H1 (cell line): ENCODE results near the gene AHSP. TPM values are rescaled to one million over a fixed set of nuclear protein-coding genes. Genes with fewer than 3 reads are reported as not detected.

ENCODE experiments used
- CTCF ChIA-PET: fragments of 300-600 bp; sonication (Branson Sonifier 250); formaldehyde crosslinking; loops from one replicate; lab custom pipeline; 2021; ENCODE audit not compliant: partially characterized antibody; lab: Charles Lee
- POLR2A ChIA-PET: fragments of 300-600 bp; sonication (Branson Sonifier 250); formaldehyde crosslinking; loops from one replicate; lab custom pipeline; 2021; ENCODE audit warnings: inconsistent platforms; ENCODE audit not compliant: partially characterized antibody; lab: Charles Lee
- DNase-seq, 2 experiments: peaks; one replicate each; pipeline versions ENCODE4 v3.0.0 to v3.0.0-alpha.2; 2010 to 2022; ENCODE audit warnings: low spot score in 2 of 2, low read depth in 1 of 2, mixed read lengths in 1 of 2
- FAIRE-seq: peaks from 2 replicates; lab custom pipeline; 2011; peaks lifted over from hg19 to GRCh38; lab: Jason Lieb, UNC
- H2AFZ ChIP-seq: 2 replicates; pipeline ENCODE4 v1.8.1; 2012; ENCODE audit warnings: low read length, inconsistent platforms
- H2AK5ac ChIP-seq: 2 replicates; pipeline ENCODE4 v1.6.1; 2013; ENCODE audit warnings: low read depth, low read length
- H2BK120ac ChIP-seq: replicated peaks from 2 replicates; pipeline ENCODE3; 2013; ENCODE audit warnings: low read depth, low read length, inconsistent platforms
- H2BK12ac ChIP-seq: 2 replicates; pipeline ENCODE4 v1.6.1; 2013; ENCODE audit warnings: low read depth, low read length
- H2BK15ac ChIP-seq: 2 replicates; pipeline ENCODE4 v1.6.1; 2013; ENCODE audit warnings: low read length
- H2BK20ac ChIP-seq: 2 replicates; pipeline ENCODE4 v1.6.1; 2013; ENCODE audit warnings: low read length
- H2BK5ac ChIP-seq: 2 replicates; pipeline ENCODE4 v1.6.1; 2013; ENCODE audit warnings: low read depth, low read length
- H3K14ac ChIP-seq: 2 replicates; pipeline ENCODE4 v1.6.1; 2013; ENCODE audit warnings: inconsistent platforms; ENCODE audit not compliant: insufficient read length
- H3K18ac ChIP-seq: 2 replicates; pipeline ENCODE4 v1.6.1; 2013; ENCODE audit warnings: low read length; ENCODE audit errors: extremely low read depth
- H3K23ac ChIP-seq: 2 replicates; pipeline ENCODE4 v1.6.1; 2013; ENCODE audit warnings: inconsistent platforms; ENCODE audit not compliant: insufficient read length
- H3K23me2 ChIP-seq: 2 replicates; pipeline ENCODE4 v1.6.1; 2013; ENCODE audit warnings: low read depth, low read length
- H3K27ac ChIP-seq: 2 replicates; pipeline ENCODE4 v1.6.1; 2011; ENCODE audit warnings: low read depth, low read length, inconsistent platforms
- H3K27me3 ChIP-seq, 4 experiments: replicated peaks in 1 of 4; 1 replicate in 1 of 4; 2 replicates in 3 of 4; pipeline versions ENCODE4 v1.6.1 to v1.8.1; 2011 to 2013; ENCODE audit warnings: low read length in 3 of 4, mild to moderate bottlenecking in 3 of 4, inconsistent platforms in 2 of 4, mixed read lengths in 2 of 4, moderate library complexity in 1 of 4; ENCODE audit not compliant: control insufficient read depth in 3 of 4, insufficient read depth in 3 of 4; ENCODE audit errors: extremely low read depth in 1 of 4
- H3K36me3 ChIP-seq, 4 experiments: 2 replicates each; pipeline versions ENCODE4 v1.6.1 to v1.8.1; 2011 to 2013; ENCODE audit warnings: mild to moderate bottlenecking in 4 of 4, low read length in 3 of 4, moderate library complexity in 2 of 4, control low read depth in 1 of 4, inconsistent platforms in 1 of 4; ENCODE audit not compliant: insufficient read depth in 4 of 4, control insufficient read depth in 2 of 4
- H3K4ac ChIP-seq: replicated peaks from 2 replicates; pipeline ENCODE3; 2013; ENCODE audit warnings: low read length, low read depth, mixed read lengths, inconsistent platforms; ENCODE audit not compliant: insufficient read length
- H3K4me1 ChIP-seq, 4 experiments: replicated peaks in 1 of 4; 1 replicate in 1 of 4; 2 replicates in 3 of 4; pipeline versions ENCODE4 v1.6.1 to v1.8.1; 2011 to 2013; ENCODE audit warnings: low read length in 3 of 4, inconsistent platforms in 2 of 4, mixed read lengths in 1 of 4; ENCODE audit not compliant: insufficient read depth in 4 of 4, control insufficient read depth in 3 of 4
- H3K4me2 ChIP-seq, 2 experiments: 2 replicates each; pipeline versions ENCODE4 v1.6.1 to v1.8.1; 2011 to 2013; ENCODE audit warnings: low read depth in 2 of 2, low read length in 2 of 2, control low read depth in 1 of 2, inconsistent platforms in 1 of 2, mild to moderate bottlenecking in 1 of 2; ENCODE audit not compliant: insufficient read depth in 1 of 2
- H3K4me3 ChIP-seq, 4 experiments: fragments of 200-600, 300-600 bp in 1 of 4; sonication (generic), shearing (Covaris generic), sonication (Bioruptor Twin) in 1 of 4; 2 replicates each; pipeline versions ENCODE4 v1.5.1 to v1.8.1; 2011 to 2016; ENCODE audit warnings: low read length in 4 of 4, low read depth in 3 of 4, control low read depth in 2 of 4, inconsistent platforms in 2 of 4, mild to moderate bottlenecking in 2 of 4, mixed read lengths in 1 of 4, moderate library complexity in 1 of 4; ENCODE audit not compliant: insufficient read depth in 2 of 4; ENCODE audit errors: extremely low read depth in 1 of 4
- H3K56ac ChIP-seq: replicated peaks from 2 replicates; pipeline ENCODE3; 2013; ENCODE audit warnings: low read depth, mild to moderate bottlenecking, mixed read lengths, low read length, inconsistent platforms; ENCODE audit not compliant: insufficient read length
- H3K79me1 ChIP-seq: 2 replicates; pipeline ENCODE4 v1.6.1; 2013; ENCODE audit warnings: low read depth, low read length, control low read depth
- H3K79me2 ChIP-seq, 2 experiments: 2 replicates each; pipeline versions ENCODE4 v1.6.1 to v1.8.1; 2012 to 2013; ENCODE audit warnings: low read length in 2 of 2, mild to moderate bottlenecking in 2 of 2, inconsistent platforms in 1 of 2; ENCODE audit not compliant: insufficient read depth in 2 of 2, control insufficient read depth in 1 of 2
- H3K9ac ChIP-seq, 4 experiments: replicated peaks in 1 of 4; 1 replicate in 1 of 4; 2 replicates in 3 of 4; pipeline versions ENCODE4 v1.6.1 to v1.8.1; 2011 to 2013; ENCODE audit warnings: low read depth in 3 of 4, low read length in 3 of 4, control low read depth in 2 of 4, mild to moderate bottlenecking in 2 of 4, moderate library complexity in 2 of 4, inconsistent platforms in 1 of 4; ENCODE audit errors: extremely low read depth in 1 of 4
- H3K9me3 ChIP-seq, 2 experiments: 2 replicates each; pipeline versions ENCODE4 v1.6.1 to v1.8.1; 2012 to 2013; ENCODE audit warnings: mild to moderate bottlenecking in 2 of 2, moderate library complexity in 2 of 2, control low read depth in 1 of 2, inconsistent platforms in 1 of 2, low read depth in 1 of 2, low read length in 1 of 2, mixed read lengths in 1 of 2; ENCODE audit not compliant: insufficient read depth in 2 of 2
- H4K20me1 ChIP-seq, 2 experiments: replicated peaks in 1 of 2; 2 replicates each; pipeline versions ENCODE3 to v1.8.1; 2011 to 2013; ENCODE audit warnings: inconsistent platforms in 2 of 2, low read length in 2 of 2, mild to moderate bottlenecking in 1 of 2; ENCODE audit not compliant: insufficient read depth in 2 of 2, control insufficient read depth in 1 of 2
- H4K5ac ChIP-seq: 2 replicates; pipeline ENCODE4 v1.6.1; 2013; ENCODE audit warnings: low read length, low read depth, mixed read lengths, inconsistent platforms; ENCODE audit not compliant: insufficient read length
- H4K8ac ChIP-seq: 2 replicates; pipeline ENCODE4 v1.8.0; 2013; ENCODE audit warnings: mild to moderate bottlenecking, moderate library complexity, low read length, inconsistent platforms; ENCODE audit not compliant: insufficient read depth; ENCODE audit errors: extremely low read depth
- H4K91ac ChIP-seq: replicated peaks from 2 replicates; pipeline ENCODE3; 2013; ENCODE audit warnings: low read length, mixed read lengths, inconsistent platforms; ENCODE audit not compliant: insufficient read length
- CTBP2 ChIP-seq: IDR thresholded peaks from 2 replicates; pipeline ENCODE4 v1.7.0; 2011; ENCODE audit warnings: borderline replicate concordance, mild to moderate bottlenecking, moderate library complexity, mixed read lengths, low read length; ENCODE audit not compliant: insufficient read depth, insufficient read length
- POLR2A ChIP-seq, 2 experiments: IDR thresholded peaks; 1 replicate in 1 of 2; 2 replicates in 1 of 2; pipeline ENCODE4 v1.6.1; 2011; ENCODE audit warnings: low read depth in 2 of 2, low read length in 2 of 2, mild to moderate bottlenecking in 2 of 2; ENCODE audit errors: control extremely low read depth in 1 of 2
- YY1 ChIP-seq: IDR thresholded peaks from 2 replicates; pipeline ENCODE4 v1.6.1; 2011; ENCODE audit warnings: low read depth, mild to moderate bottlenecking, low read length
- WGBS, 2 experiments: shearing (Covaris generic) in 1 of 2; methylation state at CpG; one replicate each; pipeline versions ENCODE4 v1.1.6 to v1.1.7; 2013 to 2015; ENCODE audit warnings: low lambda C conversion rate in 2 of 2, mixed read lengths in 2 of 2, inconsistent platforms in 1 of 2, low coverage in 1 of 2, missing lambda C conversion rate in 1 of 2; ENCODE audit not compliant: insufficient replicate concordance in 2 of 2, insufficient coverage in 1 of 2, insufficient read length in 1 of 2; ENCODE audit errors: extremely low coverage in 1 of 2, missing lambda C conversion rate in 1 of 2; 5-methylcytosine and 5-hydroxymethylcytosine counted together
- polyA plus RNA-seq, 7 experiments: library from polyadenylated mRNA; depleted of rRNA in 3 of 7; stranded (reverse) in 5 of 7; unstranded in 2 of 7; fragments of >200 nt in 5 of 7; fragments of 200-250 nt in 2 of 7; gene quantifications; 1 replicate in 5 of 7; 2 replicates in 1 of 7; 4 replicates in 1 of 7; pipeline versions ENCODE4 v1.2.1 to v1.2.3, GENCODE V29; 2011 to 2013; ENCODE audit warnings: missing spikeins in 2 of 7, mixed read lengths in 2 of 7
- total RNA-seq: library from RNA; stranded (reverse); fragmentation: NEBNext Ultra II Directional; extraction: Animal tissue kit (Norgen Biotek cat#: 25700); gene quantifications from 2 replicates; pipeline ENCODE4 v1.2.1, GENCODE V29; 2021
- TF ChIP-seq, protein P1 (sequence below): IDR thresholded peaks from 2 replicates; pipeline ENCODE4 v1.6.1; 2011; ENCODE audit warnings: low read length, improper control_type of control experiment
- TF ChIP-seq, protein P2 (sequence below): IDR thresholded peaks from 2 replicates; pipeline ENCODE4 v1.6.1; 2012; ENCODE audit warnings: low read length, inconsistent platforms
- TF ChIP-seq, protein P3 (sequence below): IDR thresholded peaks from 2 replicates; pipeline ENCODE4 v1.6.1; 2012; ENCODE audit warnings: inconsistent platforms

The AHSP gene
- total and polyA plus RNA-seq, 2 of the 8 experiments (the other 6 are each of a cell fraction or from before 2014, with no cell fraction given), result 0.91 to 15.3 TPM

DNA sequence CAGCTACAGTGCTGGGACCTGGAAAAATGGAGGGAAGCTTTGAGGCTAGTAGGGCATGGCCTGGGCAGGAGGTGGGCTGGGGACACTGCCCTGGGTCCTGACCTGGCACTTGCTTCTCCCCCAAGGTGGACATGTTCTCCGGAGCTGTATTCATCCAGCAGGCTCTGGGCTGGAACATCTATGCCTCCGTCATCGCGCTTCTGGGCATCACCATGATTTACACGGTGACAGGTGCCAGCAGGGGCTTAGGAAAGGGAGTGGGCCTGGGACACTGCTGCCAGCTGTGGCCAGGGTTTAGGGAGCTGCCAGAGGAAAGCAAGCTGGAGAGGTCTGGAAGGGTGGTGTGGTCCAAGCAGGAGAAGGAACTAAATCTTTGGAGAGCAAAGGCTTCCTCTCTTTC, 41.7 kb upstream of the AHSP start:
- Histone ChIP-seq H4K20me1 (peaks cover 0 to 20% of the 10 kb centered on the region in 2 experiments), H3K56ac (no peak overlapping the region), H2BK12ac (no peak overlapping the region), H3K79me2 (no peaks in the 10 kb centered on the region), H3K9ac (no peak overlapping the region), H2BK20ac (no peak overlapping the region), H2BK15ac (no peak overlapping the region), H3K27me3 (peaks cover 14 to 61% (median 44%) of the 10 kb centered on the region in 4 experiments), H2BK5ac (no peak overlapping the region), H3K18ac (no peak overlapping the region), H3K23me2 (peaks cover 15% of the 10 kb centered on the region), H3K9me3 (no peaks in the 10 kb centered on the region), H3K27ac (no peak overlapping the region), H3K4me3 (no peak overlapping the region), H4K5ac (no peak overlapping the region), H3K4me1 (peaks cover 0 to 8% (median 5%) of the 10 kb centered on the region in 4 experiments; a peak in 5 of 7 replicates), H3K14ac (no peak overlapping the region), H2AK5ac (no peak overlapping the region), H3K4me2 (no peak overlapping the region), H3K36me3 (no peaks in the 10 kb centered on the region), H4K8ac (no peak overlapping the region), H3K23ac (no peak overlapping the region), H4K91ac (no peak overlapping the region), H2AFZ (no peak overlapping the region), H3K4ac (no peak overlapping the region), H2BK120ac (no peak overlapping the region), H3K79me1 (no peaks in the 10 kb centered on the region)
- ChIA-PET CTCF (interaction anchor here (1.1 to 3.5 kb wide), 4 partner anchors 8 to 43 kb away, joined by 4 to 12 read pairs (median 8); no protein-coding TSS in a partner anchor), POLR2A (interaction anchor here (0.9 to 7.9 kb wide), 4 partner anchors 9 to 224 kb away, joined by 3 to 69 read pairs (median 18); no protein-coding TSS in a partner anchor)
- TF ChIP-seq YY1, result no peak
- TF ChIP-seq, protein P1, sequence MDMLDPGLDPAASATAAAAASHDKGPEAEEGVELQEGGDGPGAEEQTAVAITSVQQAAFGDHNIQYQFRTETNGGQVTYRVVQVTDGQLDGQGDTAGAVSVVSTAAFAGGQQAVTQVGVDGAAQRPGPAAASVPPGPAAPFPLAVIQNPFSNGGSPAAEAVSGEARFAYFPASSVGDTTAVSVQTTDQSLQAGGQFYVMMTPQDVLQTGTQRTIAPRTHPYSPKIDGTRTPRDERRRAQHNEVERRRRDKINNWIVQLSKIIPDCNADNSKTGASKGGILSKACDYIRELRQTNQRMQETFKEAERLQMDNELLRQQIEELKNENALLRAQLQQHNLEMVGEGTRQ, result no peak
- TF ChIP-seq POLR2A (IDR thresholded peaks at IDR 0.05; ENCODE audit: control extremely low read depth in 1 of 2, low read depth in 2 of 2, low read length in 2 of 2), result no peak
- TF ChIP-seq, protein P2, sequence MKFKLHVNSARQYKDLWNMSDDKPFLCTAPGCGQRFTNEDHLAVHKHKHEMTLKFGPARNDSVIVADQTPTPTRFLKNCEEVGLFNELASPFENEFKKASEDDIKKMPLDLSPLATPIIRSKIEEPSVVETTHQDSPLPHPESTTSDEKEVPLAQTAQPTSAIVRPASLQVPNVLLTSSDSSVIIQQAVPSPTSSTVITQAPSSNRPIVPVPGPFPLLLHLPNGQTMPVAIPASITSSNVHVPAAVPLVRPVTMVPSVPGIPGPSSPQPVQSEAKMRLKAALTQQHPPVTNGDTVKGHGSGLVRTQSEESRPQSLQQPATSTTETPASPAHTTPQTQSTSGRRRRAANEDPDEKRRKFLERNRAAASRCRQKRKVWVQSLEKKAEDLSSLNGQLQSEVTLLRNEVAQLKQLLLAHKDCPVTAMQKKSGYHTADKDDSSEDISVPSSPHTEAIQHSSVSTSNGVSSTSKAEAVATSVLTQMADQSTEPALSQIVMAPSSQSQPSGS, result no peak
- no peak for TF ChIP-seq CTBP2
- TF ChIP-seq, protein P3, sequence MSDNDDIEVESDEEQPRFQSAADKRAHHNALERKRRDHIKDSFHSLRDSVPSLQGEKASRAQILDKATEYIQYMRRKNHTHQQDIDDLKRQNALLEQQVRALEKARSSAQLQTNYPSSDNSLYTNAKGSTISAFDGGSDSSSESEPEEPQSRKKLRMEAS, result no peak
- no peak for FAIRE-seq
- no peak for DNase-seq
- WGBS, 2 experiments, result 100% methylated on average over 5 of the region's 5 CpGs; no CpG with 5 or more reads in 1 of the 2 experiments
